Stimulated activated CD4-positive, alpha-beta T cell treated with anti-CD3 and anti-CD28 coated beads, Interleukin-15, amount 100 ng/mL, for 1 hour (primary cell): ENCODE results near the gene TEF.
"Not testable (repeated sequence)": the region's sequence is repeated elsewhere in the genome, so short reads cannot be mapped to it uniquely, and the experiment has no call there.

Source experiments
- DNase-seq, 2 donors: peaks; one replicate each; pipeline ENCODE4 v3.0.0-alpha.2; 2020; ENCODE audit warnings: low read depth in 1 of 2, low spot score in 1 of 2

Gene TEF

GRCh38 chr22:41380993-41381328 is 781 bp upstream of the TEF start:
- no peak for DNase-seq

GRCh38 chr22:41382098-41382578 is 396 bp downstream of the TEF start:
- peak; percentile 33 to 46 for DNase-seq

DNA sequence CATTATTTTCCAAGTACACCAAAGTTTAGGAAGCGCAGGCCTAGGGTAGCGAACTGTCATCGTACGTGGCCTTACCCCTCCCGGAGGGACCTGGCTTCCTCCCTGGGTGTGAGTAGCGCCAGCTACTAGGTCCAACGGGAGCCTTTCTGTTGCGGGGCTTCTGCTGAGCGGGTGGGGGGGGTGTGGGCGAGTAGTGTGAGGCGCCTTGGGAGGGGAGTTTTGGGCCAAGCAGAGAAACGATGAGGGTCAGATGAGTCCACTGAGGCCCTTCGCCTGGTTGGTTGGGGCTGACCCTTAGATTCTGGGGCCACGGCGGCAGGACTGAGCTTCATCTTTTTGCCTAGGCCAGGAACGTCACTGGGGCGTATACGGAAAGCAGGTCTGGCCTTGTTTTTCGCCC is 868 bp downstream of the TEF start:
- DNase-seq = no peak

DNA sequence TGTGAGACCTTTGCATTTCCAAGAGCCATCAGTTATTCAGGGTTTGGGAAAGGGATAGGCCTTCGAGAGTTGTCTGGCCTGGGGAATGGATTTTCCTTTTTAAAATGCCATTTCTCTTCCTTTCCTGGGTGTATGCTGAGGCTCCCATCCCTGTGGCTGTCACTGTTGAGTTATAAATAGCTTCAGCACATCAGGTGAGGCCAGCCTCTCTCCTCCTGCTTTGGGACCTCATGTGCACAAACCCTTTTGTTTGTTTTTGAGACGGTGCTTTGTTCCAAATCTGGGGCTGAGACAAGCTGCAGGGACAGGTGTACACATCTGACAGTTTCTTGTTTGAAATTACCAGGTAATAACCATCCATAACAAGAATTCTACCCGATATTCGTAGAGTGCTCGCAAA is 1.3 kb downstream of the TEF start:
- DNase-seq = no peak

GRCh38 chr22:41384128-41384527 is 2.4 kb downstream of the TEF start:
- DNase-seq = no peak

GRCh38 chr22:41387341-41387740 is 5.6 kb downstream of the TEF start:
- DNase-seq = no peak

DNA sequence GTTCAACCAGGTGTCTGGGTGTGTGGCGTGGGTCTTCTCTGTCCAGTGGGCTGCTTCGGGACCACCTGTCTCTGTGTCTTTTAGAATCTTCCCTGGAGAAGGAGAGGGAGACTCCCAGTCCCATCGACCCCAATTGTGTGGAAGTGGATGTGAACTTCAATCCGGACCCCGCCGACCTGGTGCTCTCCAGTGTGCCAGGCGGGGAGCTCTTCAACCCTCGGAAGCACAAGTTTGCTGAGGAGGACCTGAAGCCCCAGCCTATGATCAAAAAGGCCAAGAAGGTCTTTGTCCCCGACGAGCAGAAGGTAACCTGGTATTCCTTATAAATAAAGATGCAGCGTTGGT is 12.2 kb downstream of the TEF start:
- DNase-seq = no peak

GRCh38 chr22:41395531-41396240 is 13.9 kb downstream of the TEF start:
- DNase-seq = no peak

DNA sequence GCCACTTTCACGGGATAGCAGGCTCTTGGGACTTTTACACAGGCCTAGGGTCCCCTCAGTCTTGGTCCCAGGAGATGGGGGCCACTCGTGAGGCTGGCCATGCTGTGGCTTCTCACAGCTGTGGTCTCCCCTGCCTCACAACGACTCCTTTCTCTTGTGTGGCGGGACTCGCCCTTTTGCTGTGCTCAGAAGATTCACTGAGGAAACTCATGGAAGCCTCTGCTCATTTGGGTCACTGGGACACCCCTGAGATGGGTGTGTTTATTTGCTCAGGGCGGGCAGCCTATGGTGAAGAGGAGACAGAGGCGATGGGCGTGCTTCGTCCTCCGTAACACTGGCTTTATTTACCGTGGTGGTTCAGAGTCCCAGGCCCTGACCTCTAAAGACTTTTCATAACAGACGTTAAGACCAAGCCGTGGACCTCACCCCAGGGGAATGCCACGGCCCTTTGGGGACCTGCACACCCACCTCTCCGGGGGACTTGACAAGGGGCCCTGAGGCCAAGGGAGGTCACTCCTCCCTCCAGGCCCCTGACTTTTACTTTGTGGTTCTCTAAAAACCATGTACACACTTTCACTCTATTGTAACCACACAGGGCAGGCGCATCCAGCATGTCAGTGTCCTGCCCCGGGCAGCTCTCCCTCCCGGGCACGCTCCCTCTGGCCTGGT is 15.5 kb downstream of the TEF start:
- no peak for DNase-seq

- DNase-seq = no peak
Observed at GRCh38 chr22:41398921-41399320, 17.2 kb downstream of the TEF start.

DNA sequence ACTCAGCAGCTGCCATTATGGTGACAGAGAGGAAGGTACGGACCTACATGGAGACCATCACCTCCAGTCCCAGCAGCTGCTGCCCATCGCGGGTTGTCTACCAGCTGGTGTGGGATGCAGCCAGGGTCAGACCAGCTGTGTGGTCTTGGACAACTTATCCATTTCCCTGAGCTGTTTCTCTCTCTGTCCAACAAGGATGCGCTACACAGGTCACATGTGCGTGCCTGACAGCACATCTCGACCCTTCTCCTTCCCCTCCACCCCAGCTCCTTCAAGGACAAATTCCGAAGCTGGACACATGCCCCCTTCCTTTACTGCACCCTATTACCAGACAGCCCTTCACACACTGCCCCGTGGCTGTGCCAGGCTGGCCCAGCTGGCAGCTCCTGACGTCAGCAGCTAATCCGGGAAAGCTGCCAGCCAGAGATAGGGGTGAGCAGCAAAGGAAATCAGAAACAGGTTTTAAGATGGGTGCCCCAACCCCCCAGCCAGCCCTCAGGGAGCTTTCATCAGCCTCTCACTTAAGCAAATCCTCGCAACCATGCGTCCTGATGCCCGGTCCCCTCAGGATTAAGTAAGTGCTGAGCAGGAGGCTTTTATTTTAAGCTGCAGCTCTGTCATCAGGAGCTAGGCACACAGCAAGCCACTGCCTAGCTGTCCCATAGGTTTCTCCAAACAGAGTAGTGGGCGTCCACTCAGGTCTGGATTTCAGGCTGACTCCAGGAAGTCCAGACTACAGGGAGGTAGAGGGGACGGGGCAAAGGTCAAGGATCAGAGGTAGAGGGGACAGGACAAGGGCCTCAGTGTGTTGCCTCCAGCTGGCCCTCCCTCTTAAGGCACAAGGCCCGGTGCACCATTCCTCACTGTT is 20.3 kb downstream of the TEF start:
- DNase-seq = no peak

GRCh38 chr22:41402851-41403250 is 21.1 kb downstream of the TEF start:
- DNase-seq = not testable (repeated sequence)

DNA sequence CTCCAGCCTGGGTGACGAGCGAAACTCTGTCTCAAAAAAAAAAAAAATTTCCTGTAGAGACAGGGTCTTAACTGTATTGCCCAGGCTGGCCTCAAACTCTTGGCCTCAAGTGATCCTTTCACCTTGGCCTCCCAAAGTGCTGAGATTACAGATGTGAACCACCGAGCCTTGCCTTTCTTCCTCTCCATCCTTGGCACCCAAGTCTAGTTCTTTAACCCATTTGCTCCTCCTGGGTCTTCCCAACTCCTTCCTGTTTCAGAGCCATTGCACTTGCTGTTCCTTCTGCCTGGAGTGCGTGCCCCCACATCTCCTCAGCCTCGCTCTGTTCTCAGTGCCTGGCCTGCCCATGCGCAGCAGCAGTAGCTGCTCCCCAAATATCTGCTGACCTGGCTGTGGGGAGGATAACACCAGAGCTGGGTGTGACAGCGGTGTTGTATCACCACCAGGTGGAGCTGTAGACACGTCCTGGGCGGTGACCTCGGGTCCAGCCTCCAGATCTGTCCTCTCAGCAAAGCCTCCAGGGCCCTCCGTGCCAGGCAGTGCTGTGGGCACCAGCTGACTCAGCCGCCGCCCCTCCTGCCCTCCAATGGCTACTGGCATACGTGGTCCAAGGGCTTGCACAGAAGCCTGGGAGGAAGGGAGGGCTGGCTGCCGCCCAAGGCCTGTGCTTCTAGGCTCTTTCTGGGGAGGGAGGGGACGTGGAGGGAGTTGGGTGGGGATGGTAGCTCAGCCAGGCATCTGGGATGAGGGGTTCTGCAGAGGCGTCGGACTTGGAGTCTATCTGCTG is 22.0 kb downstream of the TEF start:
- peak; percentile 61 to 62 for DNase-seq

GRCh38 chr22:41405588-41405987 is 23.8 kb downstream of the TEF start:
- DNase-seq = peak in 1 of 2 donors; percentile 24

DNA sequence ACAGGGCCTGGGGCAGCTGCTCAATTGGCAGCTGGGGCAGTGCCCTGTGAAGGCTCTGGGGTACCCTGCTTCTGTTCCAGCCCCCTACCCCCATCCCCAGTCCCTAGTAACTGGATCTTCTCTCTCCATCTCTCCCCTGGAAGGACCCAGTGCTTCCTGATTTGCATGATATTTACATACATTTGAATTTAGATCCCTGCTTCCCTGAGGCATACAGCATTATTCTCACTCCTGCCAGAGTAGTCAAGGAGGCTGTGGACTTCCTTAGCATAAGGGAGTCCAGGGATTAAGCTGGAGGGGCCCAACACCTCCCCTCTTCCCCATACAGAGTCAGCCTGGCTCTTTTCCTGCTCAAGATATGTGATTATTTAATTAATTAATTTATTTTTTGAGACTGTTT is 24.7 kb downstream of the TEF start:
- DNase-seq = no peak

GRCh38 chr22:41407433-41407832 is 25.7 kb downstream of the TEF start:
- DNase-seq = no peak

DNA sequence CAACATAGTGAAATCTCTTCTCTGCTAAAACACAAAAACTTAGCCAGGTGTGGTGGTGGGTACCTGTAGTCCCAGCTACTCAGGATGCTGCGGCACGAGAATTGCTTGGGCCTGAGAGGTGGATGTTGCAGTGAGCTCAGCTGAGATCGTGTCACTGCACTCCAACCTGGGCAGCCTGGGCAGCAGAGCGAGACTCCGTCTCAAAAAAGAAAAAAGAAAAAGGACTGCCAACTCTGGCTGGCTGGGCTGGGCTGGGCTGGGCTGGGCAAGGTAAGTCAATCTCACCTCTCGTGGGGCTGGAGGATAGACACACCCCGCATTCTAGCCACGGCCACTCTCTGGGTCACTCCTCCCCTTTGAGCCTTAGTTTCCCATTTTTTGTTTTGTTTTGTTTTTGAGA is 26.9 kb downstream of the TEF start:
- no peak for DNase-seq

DNA sequence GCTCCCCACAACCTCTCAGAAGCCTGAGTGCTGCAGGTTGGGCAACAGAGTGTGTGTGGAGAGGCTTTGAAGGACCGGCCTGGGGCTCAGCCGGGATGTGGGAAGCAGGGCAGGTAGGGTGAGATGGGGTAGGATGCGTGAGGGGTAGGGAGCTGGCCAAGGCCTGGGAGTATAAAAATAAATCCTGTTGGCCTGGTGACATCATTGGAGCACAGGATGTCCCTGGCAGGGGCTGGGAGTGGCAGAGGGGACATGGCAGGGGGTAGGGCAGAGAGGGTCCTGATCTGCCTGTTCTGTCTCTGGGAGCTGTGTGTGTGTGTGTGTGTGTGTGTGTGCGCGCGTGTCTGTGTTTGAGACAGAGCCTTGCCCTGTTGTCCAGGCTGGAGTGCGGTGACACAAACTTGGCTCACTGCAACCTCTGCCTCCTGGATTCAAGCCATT is 28.6 kb downstream of the TEF start:
- no peak for DNase-seq

GRCh38 chr22:41411021-41411851 is 29.5 kb downstream of the TEF start:
- DNase-seq = no peak

DNA sequence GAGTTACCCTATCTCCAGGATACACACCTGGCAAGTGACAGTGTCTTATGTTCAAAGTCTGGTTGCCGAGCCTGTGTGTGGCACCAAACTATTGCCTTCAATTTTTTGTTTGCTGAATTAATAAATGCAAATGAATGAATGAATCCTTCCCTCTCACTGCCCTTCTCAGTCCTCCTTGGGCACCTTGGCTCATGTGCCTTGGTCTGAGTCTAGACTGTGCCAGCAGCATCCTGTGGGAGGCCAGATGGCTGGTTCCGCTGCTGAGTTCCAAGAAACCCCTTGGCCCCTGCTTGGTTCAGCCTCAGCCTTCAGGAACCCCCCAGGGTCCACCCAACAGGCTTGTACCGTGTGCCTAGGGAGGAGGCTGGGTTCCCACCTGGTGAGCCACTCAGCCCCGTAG is 33.8 kb downstream of the TEF start:
- DNase-seq = no peak
